HG03432 (cell line): Measurements from ENCODE around the gene DLGAP4.

ENCODE experiments used
- ATAC-seq: cut with Tn5 transposase; IDR thresholded peaks from one replicate; pipeline ENCODE4 v1.9.1; 2021; ENCODE audit warnings: mild to moderate bottlenecking, moderate library complexity; ENCODE audit not compliant: unreplicated experiment

The DLGAP4 gene

DNA sequence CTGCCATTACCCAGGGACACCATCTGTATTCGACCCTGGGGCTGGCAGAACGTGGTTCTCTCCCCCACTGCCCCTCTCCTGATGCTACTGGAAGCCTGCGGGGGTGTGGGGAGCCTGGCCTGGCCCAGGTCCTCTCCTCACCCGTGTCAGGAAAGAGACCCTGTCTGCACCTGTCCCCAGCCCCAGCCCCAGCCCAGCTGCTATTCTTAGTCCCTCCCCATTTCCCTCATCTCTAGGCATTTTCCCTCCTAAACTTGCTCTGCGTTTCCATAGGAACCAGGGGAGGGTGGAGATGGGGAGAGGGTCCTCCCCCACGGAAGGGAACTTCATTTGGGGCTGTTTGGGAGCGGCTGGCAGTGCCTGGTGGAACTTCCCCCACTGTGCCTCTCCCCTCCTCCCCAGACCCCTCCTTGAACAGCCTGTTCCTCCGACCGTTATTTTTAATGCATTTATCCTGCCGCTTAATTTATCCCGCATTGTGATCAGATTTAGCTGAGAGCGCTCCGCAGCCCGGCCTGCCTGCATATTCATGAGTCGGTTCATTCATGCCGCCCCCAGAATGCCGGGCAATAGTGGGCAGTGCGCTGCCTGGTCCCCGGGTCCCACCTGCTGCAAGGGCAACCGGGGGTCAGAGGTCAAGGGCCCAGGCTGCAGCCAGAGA, 31.8 kb upstream of the DLGAP4 start:
- no peak for ATAC-seq

DNA sequence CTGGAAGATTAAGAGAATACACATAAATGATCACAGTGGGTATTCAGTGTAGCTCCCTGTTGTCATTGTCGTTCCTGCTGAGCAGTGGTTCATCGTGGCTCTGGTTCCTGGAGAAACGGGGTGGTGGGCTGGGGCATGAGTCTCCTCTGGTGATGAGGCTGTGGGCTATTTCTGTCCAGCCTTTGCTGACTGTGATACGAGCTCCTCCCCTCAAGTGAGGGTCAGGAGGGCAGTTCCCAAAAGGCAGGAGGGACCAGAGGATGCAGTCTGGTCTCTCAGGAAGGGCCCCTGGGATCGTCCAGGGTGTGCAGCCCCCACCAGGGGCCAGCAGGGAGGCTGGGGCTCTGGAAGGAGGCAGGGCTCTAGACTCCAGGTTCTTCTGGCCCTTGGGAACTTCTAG, 31.1 kb upstream of the DLGAP4 start:
- no peak for ATAC-seq

DNA sequence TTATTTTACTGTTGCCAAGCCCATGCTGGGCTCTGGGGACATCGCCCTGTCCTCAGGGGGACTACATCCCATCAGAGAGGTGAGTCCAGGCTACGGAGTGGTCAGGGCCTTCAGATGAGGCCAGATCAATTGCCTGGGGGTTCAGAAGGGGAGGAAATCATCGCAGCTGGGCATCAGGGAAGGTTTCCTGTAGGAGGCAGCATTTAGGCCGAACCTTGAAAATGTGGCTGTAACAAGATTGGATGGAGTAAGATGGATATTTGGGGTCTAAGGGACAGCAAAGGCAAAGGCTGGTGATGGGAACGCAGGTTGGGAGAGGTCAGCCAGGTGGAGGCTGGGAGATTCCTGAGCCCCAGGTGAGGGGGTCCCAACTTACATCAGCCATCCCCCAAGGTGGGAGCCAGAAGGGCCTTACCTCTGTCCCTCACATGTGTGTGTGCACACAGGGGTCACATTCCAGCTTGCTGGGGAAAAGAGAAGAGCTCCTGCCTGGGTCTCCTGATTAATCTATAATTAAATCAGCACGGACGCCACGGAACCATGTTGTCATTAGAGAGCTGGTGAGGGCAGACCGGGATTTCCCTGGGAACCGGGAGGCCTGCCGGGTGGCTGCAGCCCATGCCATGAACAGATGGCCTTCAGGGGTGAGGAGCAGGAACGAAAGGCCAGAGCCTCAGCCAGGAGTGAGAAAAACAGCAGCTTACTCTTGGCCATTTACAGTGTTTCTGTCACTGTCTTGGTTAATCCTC, 30.5 kb upstream of the DLGAP4 start:
- no peak for ATAC-seq

DNA sequence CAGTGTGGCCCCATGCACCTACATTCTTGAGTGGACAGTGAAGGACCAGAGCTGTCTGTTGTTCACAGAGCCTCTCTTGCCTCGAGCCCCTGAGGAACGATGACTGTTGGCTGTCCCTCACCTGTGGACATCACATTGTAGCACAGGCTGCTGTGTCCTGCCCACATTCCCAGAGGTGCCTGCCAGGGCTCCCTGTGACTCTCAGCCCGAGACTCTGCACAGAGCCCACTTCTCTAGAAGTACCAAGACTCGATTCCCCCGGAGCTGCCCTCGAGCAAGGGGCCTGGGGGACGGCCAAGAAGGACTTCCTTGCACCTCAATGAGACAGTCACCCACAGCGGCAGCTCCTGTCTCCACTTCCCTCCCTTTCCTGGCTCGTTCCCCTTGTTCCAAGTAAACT, 28.6 kb upstream of the DLGAP4 start:
- ATAC-seq = no peak

DNA sequence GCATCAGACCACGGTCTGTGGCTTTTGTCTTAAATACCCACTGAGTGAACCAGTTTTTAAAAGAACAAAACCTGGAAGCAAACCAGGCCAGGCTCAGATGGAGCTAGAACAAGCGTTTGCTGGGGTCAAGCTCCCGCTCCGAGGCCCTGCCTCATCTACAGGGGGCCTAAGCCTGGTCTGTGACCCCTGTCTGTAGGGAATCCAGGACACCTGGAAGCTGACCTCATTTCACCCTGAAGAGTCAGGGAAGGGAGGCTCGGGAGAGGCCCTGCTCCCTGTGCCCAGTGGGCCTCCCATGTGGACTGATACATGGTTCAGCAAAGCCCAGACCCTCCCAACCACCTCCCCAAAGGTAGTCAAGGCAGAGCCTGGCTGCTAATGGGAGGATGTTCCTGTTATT, 26.8 kb upstream of the DLGAP4 start:
- no peak for ATAC-seq

DNA sequence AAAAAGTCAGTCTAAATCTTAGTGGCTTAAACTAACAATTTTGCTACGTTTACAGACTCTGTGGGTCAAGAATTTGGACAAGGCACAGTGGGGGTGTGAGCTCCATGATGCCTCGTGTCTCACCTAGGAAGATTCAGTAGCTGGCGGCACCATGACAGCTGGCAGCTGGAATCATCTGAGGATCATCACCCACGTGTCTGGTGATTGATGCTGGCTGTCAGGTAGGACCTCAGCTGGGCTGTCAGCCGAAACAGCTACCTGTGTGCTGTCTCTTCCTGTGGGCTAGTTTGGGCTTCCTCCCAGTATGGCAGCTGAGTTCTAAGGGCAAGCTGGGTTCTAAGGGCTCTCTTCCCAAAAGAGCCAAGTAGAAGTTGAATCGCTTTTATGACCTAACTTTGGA, 26.4 kb upstream of the DLGAP4 start:
- no peak for ATAC-seq

DNA sequence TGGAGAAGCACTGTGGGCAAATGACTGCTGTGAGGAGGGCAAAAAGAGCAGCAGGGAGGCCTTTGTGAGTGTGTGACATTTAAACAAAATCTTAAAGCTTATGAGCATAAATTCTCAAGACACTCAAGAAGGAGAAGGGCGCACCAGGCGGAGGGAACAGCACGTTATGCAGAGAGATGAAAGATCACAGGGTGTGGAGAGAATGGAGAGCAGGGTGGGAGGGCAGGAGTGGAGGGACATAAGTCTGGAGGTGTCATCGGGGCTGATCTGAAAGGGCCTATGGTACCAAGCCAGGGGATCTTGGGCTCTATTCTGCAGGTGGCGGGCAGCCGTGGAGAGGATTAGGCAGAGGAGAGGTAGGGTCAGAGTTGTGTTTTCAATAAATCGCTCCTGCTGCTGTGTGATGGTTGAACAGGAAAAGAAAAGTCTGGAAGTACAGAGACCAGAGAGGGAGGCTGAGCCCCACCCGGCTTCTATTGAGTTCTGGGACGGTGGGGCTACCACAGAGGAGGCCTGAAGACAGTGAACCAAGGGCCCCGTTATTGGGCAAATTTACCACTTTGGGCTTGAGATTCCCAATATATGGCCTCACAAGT, 24.3 kb upstream of the DLGAP4 start:
- ATAC-seq = no peak

DNA sequence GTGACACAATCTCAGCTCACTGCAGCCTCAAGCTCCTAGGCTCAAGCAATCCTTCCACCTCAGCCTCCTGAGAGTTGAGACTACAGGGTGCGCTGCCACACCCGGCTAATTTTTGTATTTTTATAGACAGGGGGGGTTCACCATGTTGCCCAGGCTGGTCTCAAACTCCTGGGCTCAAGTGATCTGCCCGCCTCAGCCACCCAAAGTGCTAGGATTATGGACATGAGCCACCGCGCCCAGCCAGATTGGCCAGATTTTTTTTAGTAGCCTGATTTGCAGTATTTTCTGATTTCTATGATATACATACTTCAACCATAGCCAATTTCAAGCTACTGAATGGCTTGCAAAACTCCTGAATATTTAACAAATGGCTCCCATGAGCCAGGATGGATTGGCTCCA, 21.4 kb upstream of the DLGAP4 start:
- no peak for ATAC-seq

DNA sequence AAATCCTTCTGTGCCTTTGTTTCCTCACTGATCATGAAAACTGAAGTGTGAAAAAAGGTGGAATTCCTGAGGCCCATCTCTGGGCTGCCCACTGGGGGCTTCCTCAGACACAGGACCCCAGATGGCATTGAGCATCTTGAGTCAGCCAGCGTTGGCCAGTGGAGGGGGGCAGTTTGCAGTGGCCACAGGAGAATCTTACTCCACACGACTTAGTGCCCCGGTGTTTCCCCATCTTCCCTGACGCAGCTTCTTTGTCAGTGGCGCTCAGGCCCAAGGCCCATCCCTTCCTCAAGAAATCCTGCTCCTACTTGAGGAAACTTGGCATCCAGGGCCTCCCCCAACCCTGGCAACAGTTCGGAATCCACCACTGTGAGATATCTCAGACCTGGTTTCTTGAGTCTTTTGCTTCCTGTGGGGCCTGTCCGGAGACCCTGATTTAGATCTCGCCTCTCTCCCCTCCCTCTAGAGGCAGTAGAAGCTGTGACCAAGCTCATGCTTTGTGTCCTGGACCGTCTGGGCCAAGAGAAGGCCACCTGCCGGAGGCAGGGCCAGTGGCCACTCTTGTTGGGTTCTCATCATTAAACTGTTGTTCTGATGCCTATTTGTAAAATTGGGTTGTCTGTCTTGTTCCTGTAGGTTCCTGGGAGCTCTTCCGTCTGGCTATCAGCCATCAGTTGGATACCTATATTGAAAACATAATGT, 20.2 kb upstream of the DLGAP4 start:
- no peak for ATAC-seq

DNA sequence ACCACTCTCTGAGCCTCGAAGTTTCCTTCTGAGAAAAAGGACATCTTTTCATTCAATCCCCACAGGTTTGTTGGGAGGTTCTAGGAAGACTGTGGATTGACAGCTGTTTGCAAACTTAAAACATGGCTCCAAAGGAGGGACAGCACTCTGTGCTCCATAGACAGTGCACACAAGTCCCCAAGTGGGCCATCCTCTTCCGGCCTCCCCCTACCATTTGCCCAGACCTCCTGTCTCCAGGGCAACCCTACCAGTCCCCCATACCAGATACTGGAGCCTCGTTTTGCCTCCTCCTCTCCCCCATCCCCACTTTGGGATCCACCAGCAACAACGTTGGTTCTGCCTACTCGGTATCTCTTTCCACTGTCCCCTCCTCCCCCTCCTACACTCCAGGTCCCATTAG, 8.5 kb upstream of the DLGAP4 start:
- no peak for ATAC-seq

DNA sequence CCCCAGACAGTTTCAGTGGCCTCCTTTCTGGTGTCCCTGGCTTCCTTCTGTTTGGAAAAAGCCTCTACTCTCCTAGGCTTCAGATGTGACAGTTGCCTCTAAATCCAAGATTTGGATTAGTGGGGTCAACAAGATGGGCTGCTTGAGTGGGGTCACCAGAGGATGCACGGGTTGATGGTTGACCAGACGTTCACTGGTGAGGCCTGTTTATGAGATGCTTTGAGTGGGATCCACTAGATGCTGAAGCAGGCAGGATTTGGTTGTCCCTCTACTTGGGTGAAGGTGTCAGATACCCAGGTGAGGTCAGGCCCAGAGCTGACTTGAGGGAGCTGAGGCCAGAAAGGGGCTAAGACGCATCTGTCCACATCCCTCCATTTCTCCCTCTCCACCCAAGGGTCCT, 8.1 kb upstream of the DLGAP4 start:
- ATAC-seq = no peak

DNA sequence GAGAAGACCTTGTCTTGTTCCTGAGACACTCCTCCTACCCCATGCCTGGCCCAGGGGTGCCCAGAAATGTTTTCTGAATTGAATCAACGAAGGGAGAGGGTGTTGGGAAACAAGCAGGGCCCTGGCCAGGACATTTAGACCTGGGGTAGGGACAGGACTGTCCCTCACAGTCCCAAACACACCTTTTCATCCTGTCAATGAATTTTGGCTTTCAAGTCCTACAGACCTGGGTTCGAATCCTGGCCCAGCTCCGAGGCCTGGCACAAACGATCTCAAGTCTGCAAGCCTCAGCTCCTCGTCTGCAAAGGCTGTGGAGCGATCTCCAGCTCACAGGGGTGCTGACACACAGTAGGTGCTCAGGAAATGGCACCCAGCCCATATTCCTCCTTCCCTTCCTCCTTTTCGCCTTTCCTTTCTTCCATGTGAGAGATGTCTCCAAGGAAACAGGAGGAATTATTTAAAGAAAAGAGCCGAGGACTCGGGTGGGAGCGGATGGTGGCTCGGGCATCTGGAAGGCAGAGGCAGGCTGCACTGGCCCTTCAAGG, 7.3 kb upstream of the DLGAP4 start:
- no peak for ATAC-seq

DNA sequence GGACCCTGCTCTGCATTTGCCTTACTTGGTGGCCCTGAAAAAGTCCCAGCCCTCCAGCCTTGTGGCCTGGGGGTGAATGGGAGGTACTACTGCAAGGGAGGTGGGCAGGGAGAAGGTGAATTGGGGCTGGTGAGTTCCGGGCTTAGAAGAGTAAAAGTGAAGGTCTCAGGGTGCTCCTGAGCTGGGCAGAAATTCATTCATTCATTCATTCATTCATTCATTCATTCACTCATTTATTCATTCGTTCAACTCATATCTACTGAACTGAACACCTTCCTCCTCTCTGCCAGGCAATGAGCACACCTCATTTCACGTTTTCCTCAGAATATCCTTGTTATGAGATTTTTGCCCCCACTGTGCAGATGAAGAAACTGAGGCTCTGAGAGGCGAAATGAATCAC, 6.7 kb upstream of the DLGAP4 start:
- ATAC-seq = no peak

DNA sequence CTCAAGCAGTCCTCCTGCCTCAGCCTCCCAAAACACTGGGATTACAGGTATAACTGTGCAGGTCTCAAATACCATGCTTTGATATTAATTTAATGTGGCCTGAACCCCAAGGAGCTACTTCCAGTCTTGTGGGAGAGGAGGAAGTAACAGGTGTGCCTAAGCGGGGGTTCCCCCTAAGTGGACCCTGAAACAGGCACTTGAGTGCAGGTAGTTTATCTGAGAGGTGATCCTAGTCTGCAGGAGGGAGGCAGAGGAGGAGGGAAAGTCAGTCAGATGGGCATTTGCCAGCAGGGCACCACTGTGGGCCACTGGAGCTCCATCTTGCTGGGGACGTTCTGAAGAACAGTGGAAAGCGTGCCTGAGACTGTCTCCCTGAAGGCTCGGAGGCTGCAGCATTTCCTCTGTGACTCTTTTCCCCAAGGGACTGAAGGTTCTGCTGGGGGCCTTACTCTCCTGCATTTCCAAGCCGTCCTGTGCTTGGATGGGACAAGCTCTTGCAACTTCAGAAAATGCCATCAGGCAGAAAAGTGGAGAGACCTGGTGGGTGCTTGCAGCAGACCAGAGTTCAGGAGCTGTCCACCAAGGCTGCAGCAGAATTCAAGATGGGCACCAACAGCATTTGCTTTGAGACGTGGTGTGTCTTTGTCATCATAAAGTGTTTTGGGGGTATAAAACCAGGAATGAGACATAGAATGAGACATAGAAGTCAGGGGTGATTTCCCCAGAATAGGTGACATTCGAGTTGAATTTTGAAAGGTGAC, 4.6 kb upstream of the DLGAP4 start:
- ATAC-seq = no peak

DNA sequence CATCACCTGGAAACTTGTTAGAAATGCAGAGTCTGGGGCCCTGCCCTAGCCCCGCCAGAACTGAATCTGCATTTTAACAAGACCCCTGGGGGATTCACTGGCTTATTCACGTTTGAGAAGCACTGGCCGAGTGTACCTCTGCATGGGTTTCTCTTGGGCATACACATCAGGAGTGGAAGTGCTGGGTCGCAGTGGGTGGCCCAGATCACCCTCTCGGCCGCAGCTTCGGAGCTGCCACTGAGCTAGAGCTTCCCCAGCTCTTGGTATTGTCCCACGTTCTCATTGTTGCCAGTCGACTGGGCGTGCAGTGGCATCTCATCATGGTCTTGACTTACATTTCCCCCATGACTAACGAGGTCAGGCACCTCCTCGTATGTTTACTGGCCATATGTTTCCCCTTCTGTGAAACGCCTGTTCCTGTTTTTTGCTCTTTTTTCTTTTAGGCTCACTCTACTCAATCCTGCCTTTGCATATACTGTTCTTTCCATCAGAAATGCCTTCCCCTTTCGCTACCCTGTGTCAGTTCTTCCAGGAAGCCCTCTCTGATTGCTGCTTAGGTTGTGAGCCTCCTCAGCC, 3.0 kb upstream of the DLGAP4 start:
- ATAC-seq = no peak

DNA sequence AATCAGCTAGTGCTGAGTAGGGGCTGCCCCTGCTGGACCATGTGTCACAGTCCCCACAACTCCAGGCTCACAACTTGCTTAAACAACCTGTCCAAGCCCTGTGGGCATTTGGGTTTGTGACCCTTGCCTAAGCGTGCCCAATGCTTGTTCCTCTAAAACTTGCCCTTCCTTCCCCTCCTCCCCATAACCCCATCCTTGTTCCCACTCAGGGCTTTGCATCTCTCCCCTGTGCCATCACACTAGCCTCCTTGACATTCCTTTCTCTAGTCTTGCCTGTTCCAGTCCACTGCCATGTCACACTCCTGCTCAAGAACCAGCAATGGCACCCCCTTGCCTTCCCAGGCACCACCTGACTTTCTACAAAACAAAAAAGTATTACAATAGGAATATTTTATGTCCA, 2.3 kb upstream of the DLGAP4 start:
- no peak for ATAC-seq

DNA sequence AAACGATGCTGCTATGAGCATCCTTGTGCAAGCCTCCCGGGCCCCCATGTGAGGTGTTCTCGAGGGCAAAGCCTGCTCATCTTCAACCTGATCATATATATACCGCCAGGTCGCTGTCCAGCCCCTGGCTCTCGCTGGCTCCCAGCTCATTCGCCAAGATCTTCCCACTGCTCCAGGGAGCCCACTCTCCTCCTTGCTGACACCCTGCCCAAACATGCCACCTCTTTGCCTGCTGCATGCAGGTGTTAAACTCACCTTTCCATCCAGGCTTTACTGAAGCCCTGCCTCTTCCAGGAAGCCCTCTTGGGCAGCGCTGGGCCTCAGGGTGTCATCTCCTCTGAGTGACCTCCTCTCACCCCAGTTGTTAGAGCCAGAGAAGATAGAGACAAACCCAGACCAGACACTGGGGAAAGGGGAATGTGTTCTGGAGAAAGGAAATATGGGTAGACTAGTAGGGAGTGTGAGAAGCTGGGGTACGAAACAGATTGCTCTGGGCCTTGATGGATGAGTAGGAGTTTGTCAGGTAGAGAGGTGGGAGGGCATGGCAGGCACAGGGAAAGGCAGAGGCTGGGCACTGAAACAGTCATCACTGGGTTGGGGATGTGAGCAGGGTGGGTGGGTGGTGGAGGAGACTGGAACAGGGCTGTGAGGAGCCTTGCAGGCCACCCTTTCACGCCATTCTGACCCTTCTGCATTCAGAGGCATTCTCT, 1.2 kb upstream of the DLGAP4 start:
- no peak for ATAC-seq

DNA sequence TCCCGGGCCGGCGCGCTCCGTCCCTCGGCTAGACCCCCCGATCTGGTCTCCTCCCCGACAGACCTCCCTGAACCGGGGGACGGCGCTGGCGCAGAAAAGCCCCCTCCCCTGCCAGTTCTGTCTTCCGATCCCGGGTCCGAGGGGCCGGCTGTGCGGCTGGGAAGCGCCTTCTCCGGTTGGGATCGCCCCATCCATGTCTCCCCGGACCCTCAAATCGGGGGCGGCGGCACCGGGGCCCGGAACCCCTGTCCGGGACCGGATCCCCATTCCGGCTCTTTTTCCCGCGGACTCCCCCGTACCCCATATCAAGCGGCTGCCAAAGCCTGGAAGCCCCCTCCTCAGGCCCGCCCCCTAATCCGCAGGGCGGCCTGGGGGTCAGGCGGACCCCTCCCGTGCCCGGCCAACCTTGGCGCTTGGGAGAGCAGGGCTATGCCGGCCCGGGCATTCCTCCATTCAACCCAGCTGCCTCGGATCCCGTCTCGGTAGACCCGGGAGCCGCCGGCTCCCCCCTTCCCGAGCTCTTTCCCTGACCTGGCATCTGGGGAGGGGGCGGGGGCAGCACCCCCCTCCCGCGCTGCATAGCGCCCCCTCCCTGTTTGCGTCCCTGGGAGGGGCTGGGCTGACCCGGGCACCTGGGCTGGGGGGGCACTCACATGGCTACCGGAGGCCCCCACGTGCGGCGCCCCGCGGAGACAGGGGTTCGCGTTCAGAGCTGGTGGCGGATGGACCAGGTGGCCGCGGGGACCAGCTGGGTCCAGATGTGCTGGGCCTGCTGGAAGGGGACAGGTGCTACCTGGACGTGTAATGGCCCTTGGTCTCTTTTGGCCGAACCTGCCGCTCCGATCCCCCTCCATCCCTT, 643 bp downstream of the DLGAP4 start:
- no peak for ATAC-seq
